ENCODE data around the gene ERP27.

Gene ERP27

GRCh38 chr12:14883686-14884085 lies 54.7 kb downstream of the ERP27 start:
- no peak for DNase-seq (ENCODE audit: low read depth)
- TF ChIP-seq POLR2A (IDR thresholded peaks at IDR 0.05; ENCODE audit: extremely low read depth, insufficient read length), result no peak
- no peak for TF ChIP-seq MYC (IDR thresholded peaks at IDR 0.05; ENCODE audit: low read depth, low read length)
- TF ChIP-seq MAX (IDR thresholded peaks at IDR 0.05; ENCODE audit: low read depth, low read length), result no peak
- no peak for TF ChIP-seq CTCF (IDR thresholded peaks at IDR 0.05; ENCODE audit: low read depth, low read length)
- no peak overlapping the region for H3K4me3 ChIP-seq (ENCODE audit: low read depth, low read length)

- DNase-seq (ENCODE audit: low read depth), result no peak
- H3K4me3 ChIP-seq (ENCODE audit: low read depth, low read length), result no peak overlapping the region
- TF ChIP-seq MAX (IDR thresholded peaks at IDR 0.05; ENCODE audit: low read depth, low read length), result no peak
- TF ChIP-seq POLR2A (IDR thresholded peaks at IDR 0.05; ENCODE audit: extremely low read depth, insufficient read length), result no peak
- no peak for TF ChIP-seq CTCF (IDR thresholded peaks at IDR 0.05; ENCODE audit: low read depth, low read length)
- no peak for TF ChIP-seq MYC (IDR thresholded peaks at IDR 0.05; ENCODE audit: low read depth, low read length)
Measured at GRCh38 chr12:14880890-14881453, 57.4 kb downstream of the ERP27 start.

GRCh38 chr12:14879222-14879933 lies 59.0 kb downstream of the ERP27 start:
- H3K4me3 ChIP-seq (ENCODE audit: low read depth, low read length), result no peak overlapping the region
- no peak for DNase-seq (ENCODE audit: low read depth)
- TF ChIP-seq MYC (IDR thresholded peaks at IDR 0.05; ENCODE audit: low read depth, low read length) (no peak), CTCF (IDR thresholded peaks at IDR 0.05; ENCODE audit: low read depth, low read length) (no peak), MAX (IDR thresholded peaks at IDR 0.05; ENCODE audit: low read depth, low read length) (no peak), POLR2A (IDR thresholded peaks at IDR 0.05; ENCODE audit: extremely low read depth, insufficient read length) (no peak)

GRCh38 chr12:14878488-14878887 lies 59.8 kb downstream of the ERP27 start:
- TF ChIP-seq CTCF (IDR thresholded peaks at IDR 0.05; ENCODE audit: low read depth, low read length) (no peak), MYC (IDR thresholded peaks at IDR 0.05; ENCODE audit: low read depth, low read length) (no peak), POLR2A (IDR thresholded peaks at IDR 0.05; ENCODE audit: extremely low read depth, insufficient read length) (no peak), MAX (IDR thresholded peaks at IDR 0.05; ENCODE audit: low read depth, low read length) (no peak)
- DNase-seq (ENCODE audit: low read depth), result no peak
- H3K4me3 ChIP-seq (ENCODE audit: low read depth, low read length), result no peak overlapping the region

- TF ChIP-seq MAX (IDR thresholded peaks at IDR 0.05; ENCODE audit: low read depth, low read length) (no peak), CTCF (IDR thresholded peaks at IDR 0.05; ENCODE audit: low read depth, low read length) (no peak), POLR2A (IDR thresholded peaks at IDR 0.05; ENCODE audit: extremely low read depth, insufficient read length) (no peak), MYC (IDR thresholded peaks at IDR 0.05; ENCODE audit: low read depth, low read length) (no peak)
- no peak for DNase-seq (ENCODE audit: low read depth)
- H3K4me3 ChIP-seq (ENCODE audit: low read depth, low read length), result no peak overlapping the region
Measured at GRCh38 chr12:14876833-14877232, 61.5 kb downstream of the ERP27 start.
